Panc1 (cell line): ENCODE data around the gene PANK4.

Experiments used
- POLR2AphosphoS5 ChIP-seq: IDR thresholded peaks from 2 replicates; pipeline ENCODE4 v1.6.1; 2012; ENCODE audit warnings: mild to moderate bottlenecking, low read depth, low read length, moderate library complexity
- TF ChIP-seq, protein P1 (sequence below): fragments of 450-650 bp; IDR thresholded peaks from 2 replicates; pipeline ENCODE4 v1.5.1; 2017; ENCODE audit warnings: mild to moderate bottlenecking

DNA sequence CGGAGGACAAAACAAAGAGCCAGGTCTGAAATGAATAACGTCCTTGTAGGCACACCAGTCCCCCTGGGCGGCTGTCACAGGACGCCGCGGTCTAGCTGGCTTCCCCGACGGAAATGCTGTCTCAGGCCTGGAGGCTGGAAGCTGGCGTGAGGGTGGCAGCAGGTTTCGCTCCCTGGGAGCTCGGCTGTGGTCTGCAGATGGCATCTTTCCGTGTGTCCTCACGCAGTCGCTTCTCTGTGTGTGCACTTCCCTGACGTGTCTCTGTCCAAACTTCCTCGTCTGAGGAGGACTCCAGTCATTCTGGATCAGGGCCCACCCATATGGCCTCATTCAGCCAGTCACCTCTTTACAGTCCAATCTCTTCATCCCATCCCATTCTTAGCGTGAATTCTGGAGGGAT, 43.9 kb upstream of the PANK4 start:
- TF ChIP-seq, protein P1, sequence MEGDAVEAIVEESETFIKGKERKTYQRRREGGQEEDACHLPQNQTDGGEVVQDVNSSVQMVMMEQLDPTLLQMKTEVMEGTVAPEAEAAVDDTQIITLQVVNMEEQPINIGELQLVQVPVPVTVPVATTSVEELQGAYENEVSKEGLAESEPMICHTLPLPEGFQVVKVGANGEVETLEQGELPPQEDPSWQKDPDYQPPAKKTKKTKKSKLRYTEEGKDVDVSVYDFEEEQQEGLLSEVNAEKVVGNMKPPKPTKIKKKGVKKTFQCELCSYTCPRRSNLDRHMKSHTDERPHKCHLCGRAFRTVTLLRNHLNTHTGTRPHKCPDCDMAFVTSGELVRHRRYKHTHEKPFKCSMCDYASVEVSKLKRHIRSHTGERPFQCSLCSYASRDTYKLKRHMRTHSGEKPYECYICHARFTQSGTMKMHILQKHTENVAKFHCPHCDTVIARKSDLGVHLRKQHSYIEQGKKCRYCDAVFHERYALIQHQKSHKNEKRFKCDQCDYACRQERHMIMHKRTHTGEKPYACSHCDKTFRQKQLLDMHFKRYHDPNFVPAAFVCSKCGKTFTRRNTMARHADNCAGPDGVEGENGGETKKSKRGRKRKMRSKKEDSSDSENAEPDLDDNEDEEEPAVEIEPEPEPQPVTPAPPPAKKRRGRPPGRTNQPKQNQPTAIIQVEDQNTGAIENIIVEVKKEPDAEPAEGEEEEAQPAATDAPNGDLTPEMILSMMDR: no peak
- TF ChIP-seq POLR2AphosphoS5: no peak
